Measurements from ENCODE around the gene CDH23.

GRCh38 chr10:71833451-71834342 lies 437.0 kb downstream of the CDH23 start:
- TF ChIP-seq POLR2AphosphoS5 (IDR thresholded peaks at IDR 0.05) = no peak
- no peak for TF ChIP-seq POLR2A (IDR thresholded peaks at IDR 0.05)
- TF ChIP-seq CTCF (IDR thresholded peaks at IDR 0.05 in 8 of 11, conservative IDR thresholded peaks at IDR 0.05 in 3 of 11) = no peak
